ENCODE measurements around the gene CALR3. TPM values are rescaled to one million over a fixed set of nuclear protein-coding genes. Genes with fewer than 3 reads are reported as not detected.
"Not testable (repeated sequence)": the region's sequence is repeated elsewhere in the genome, so short reads cannot be mapped to it uniquely, and the experiment has no call there.

Gene CALR3, protein sequence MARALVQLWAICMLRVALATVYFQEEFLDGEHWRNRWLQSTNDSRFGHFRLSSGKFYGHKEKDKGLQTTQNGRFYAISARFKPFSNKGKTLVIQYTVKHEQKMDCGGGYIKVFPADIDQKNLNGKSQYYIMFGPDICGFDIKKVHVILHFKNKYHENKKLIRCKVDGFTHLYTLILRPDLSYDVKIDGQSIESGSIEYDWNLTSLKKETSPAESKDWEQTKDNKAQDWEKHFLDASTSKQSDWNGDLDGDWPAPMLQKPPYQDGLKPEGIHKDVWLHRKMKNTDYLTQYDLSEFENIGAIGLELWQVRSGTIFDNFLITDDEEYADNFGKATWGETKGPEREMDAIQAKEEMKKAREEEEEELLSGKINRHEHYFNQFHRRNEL
- 0.12 and 0.25 TPM in 2 replicates for polyA plus RNA-seq (2013)

DNA sequence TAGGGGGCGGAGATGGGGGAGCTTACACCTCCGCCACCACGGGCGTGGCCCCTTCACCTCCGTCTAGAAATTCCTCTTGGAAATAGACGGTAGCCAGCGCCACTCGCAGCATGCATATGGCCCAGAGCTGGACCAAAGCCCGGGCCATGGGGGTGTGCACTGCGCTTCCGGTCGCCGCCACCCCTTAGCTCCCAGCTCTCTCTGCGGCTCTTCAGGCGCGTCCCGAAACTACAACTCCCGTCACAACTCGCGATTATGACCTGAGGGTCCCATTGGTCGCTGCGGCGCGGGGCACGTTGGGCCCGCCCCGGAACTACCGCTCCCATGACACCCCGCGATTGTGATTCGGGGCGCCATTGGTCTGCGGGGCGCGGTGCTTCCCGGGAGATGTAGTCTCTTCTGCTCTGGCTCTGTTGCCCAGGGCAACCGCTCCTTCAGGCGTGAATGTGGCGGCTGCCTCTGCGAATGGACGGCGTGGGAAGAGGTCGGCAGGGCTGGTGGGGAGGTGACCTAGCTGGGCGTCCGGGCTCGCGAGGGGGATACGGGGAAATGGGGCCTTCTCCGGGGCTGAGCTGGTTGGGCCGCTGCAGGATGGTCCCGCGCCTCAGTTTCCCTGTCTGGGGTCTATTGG, at the start of gene CALR3, which contains the start of gene C19orf44:
TSS of gene CALR3 (minus strand) at position 186 of the 631 bp plus-strand sequence. CDS start at position 148, 38 bp downstream.
TSS of gene C19orf44 (plus strand) at position 413 of the 631 bp plus-strand sequence. CDS start 4,399 bp downstream, outside the sequence.
- H3K4me1 ChIP-seq (ENCODE audit: control insufficient read depth in 1 of 2, insufficient read depth in 2 of 2, low read length in 2 of 2): peaks cover 2 to 5% of the 10 kb centered on the region in 2 experiments
- peak; percentile 100 for DNase-seq
- peak within 1 kb of the TSS; percentile 99 for H4K8ac ChIP-seq (ENCODE audit: low read depth, low read length)
- H3K4ac ChIP-seq (ENCODE audit: low read depth, low read length): peak within 1 kb of the TSS; percentile 88
- H2BK5ac ChIP-seq (ENCODE audit: low read depth, low read length, poor library complexity): peak within 1 kb of the TSS; percentile 60
- no peak within 1 kb of the TSS for H2BK12ac ChIP-seq (ENCODE audit: low read length)
- WGBS (ENCODE audit: extremely low coverage, insufficient coverage, insufficient read length): no CpG with 5 or more reads among the region's 52 CpGs
- H3K36me3 ChIP-seq (ENCODE audit: control insufficient read depth in 1 of 2, insufficient read depth in 2 of 2, low read length in 2 of 2): peaks cover 0 to 3% of the 10 kb centered on the region in 2 experiments
- H4K91ac ChIP-seq (ENCODE audit: low read depth, low read length): peak within 1 kb of the TSS; percentile 92
- peak within 1 kb of the TSS; percentile 94 for H2AFZ ChIP-seq (ENCODE audit: insufficient read depth, low read length, poor library complexity)
- peaks cover 6% of the 10 kb centered on the region for H3K79me2 ChIP-seq (ENCODE audit: control insufficient read depth, insufficient read depth, low read length, poor library complexity)
- peaks cover 2% of the 10 kb centered on the region for H3K9me3 ChIP-seq (ENCODE audit: insufficient read depth, low read depth, low read length)
- H3K14ac ChIP-seq (ENCODE audit: low read length): peak within 1 kb of the TSS; percentile 94
- H3K4me3 ChIP-seq (ENCODE audit: low read depth, low read length): peak within 1 kb of the TSS; percentile 81
- H3K79me1 ChIP-seq (ENCODE audit: low read length): peaks cover 6% of the 10 kb centered on the region
- peak within 1 kb of the TSS; percentile 91 for H3K9ac ChIP-seq (ENCODE audit: low read length)
- peak within 1 kb of the TSS; percentile 22 for H3K27ac ChIP-seq (ENCODE audit: low read depth, low read length)
- H2BK120ac ChIP-seq (ENCODE audit: insufficient read depth, low read length, poor library complexity): peak within 1 kb of the TSS; percentile 71
- no peak within 1 kb of the TSS for H3K23ac ChIP-seq (ENCODE audit: low read length)
- no peaks in the 10 kb centered on the region for H3K27me3 ChIP-seq (ENCODE audit: insufficient read depth, low read length)
- H4K12ac ChIP-seq (ENCODE audit: low read depth, low read length): peak within 1 kb of the TSS; percentile 98
- peak within 1 kb of the TSS; percentile 45 for H2AK5ac ChIP-seq (ENCODE audit: low read length)
- peak within 1 kb of the TSS; percentile 97 for H3K4me2 ChIP-seq (ENCODE audit: low read length)
- H3K18ac ChIP-seq (ENCODE audit: low read length): peak within 1 kb of the TSS; percentile 81

DNA sequence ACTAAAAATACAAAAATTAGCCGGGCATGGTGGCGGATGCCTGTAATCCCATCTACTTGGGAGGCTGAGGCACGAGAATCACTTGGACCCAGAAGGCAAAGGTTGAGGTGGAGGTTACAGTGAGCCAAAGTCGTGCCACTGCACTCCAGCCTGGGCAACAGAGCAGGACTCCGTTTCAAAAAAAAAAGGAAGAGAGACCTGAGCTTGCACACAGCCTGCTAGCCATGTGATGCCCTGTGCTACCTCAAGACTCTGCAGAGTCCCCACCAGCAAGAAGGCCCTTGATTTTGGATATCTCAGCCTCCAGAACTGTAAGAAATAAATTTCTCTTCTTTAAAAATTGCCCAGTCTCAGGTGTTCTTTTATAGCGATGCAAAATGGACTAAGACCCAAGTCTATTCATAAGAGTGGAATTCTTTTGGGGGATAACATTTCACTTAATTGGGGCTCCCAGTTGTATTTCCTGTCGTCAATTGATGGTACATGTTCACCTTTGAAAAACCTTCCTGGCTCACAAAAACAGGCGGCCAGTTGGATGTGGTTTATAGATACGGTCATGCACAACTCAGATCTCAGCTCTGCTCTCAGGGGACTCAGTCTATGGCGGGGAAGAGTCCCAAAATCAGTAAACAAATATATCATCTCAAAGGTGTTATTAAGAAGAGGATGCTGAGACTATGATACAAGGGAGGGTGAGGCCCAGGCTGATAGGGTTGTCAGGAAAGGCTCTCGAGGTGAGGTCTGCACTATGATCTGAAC, 48.7 kb upstream of the CALR3 start:
- Histone ChIP-seq H3K79me1 (ENCODE audit: low read length) (peaks cover 11% of the 10 kb centered on the region), H3K4me3 (ENCODE audit: low read depth, low read length) (no peak overlapping the region), H2BK5ac (ENCODE audit: low read depth, low read length, poor library complexity) (no peak overlapping the region), H3K4me2 (ENCODE audit: low read length) (no peak overlapping the region), H3K9ac (ENCODE audit: low read length) (no peak overlapping the region), H2AK5ac (ENCODE audit: low read length) (no peak overlapping the region), H3K4me1 (ENCODE audit: control insufficient read depth in 1 of 2, insufficient read depth in 2 of 2, low read length in 2 of 2) (peaks cover 7% of the 10 kb centered on the region in 2 experiments), H3K79me2 (ENCODE audit: control insufficient read depth, insufficient read depth, low read length, poor library complexity) (peaks cover 23% of the 10 kb centered on the region), H2BK12ac (ENCODE audit: low read length) (no peak overlapping the region), H2BK120ac (ENCODE audit: insufficient read depth, low read length, poor library complexity) (no peak overlapping the region), H3K27me3 (ENCODE audit: insufficient read depth, low read length) (no peaks in the 10 kb centered on the region), H4K12ac (ENCODE audit: low read depth, low read length) (no peak overlapping the region), H4K91ac (ENCODE audit: low read depth, low read length) (no peak overlapping the region), H2AFZ (ENCODE audit: insufficient read depth, low read length, poor library complexity) (no peak overlapping the region), H3K9me3 (ENCODE audit: insufficient read depth, low read depth, low read length) (no peaks in the 10 kb centered on the region), H4K8ac (ENCODE audit: low read depth, low read length) (no peak overlapping the region), H3K14ac (ENCODE audit: low read length) (no peak overlapping the region), H3K4ac (ENCODE audit: low read depth, low read length) (no peak overlapping the region), H3K27ac (ENCODE audit: low read depth, low read length) (no peak overlapping the region), H3K18ac (ENCODE audit: low read length) (no peak overlapping the region), H3K36me3 (ENCODE audit: control insufficient read depth in 1 of 2, insufficient read depth in 2 of 2, low read length in 2 of 2) (peaks cover 3 to 9% of the 10 kb centered on the region in 2 experiments), H3K23ac (ENCODE audit: low read length) (no peak overlapping the region)
- DNase-seq: no peak
- WGBS (ENCODE audit: extremely low coverage, insufficient coverage, insufficient read length): no CpG with 5 or more reads among the region's 11 CpGs

DNA sequence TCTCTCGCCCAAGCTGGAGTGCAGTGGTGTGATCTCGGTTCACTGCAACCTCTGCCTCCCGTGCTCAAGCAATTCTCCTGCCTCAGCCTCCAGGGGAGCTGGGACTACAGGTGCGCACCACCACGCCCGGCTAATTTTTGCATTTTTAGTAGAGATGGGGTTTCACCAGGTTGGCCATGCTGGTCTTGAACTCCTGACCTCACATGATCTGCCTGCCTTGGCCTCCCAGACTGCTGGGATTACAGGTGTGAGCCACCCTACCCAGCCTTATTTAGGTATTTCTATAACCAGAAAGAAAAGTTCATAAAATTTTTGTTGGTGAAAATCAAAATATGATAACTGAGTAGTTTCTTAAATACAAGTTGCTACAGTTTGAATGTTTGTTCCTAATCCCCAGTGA, 47.8 kb upstream of the CALR3 start:
- not testable (repeated sequence) for H4K91ac ChIP-seq (ENCODE audit: low read depth, low read length); H3K14ac ChIP-seq (ENCODE audit: low read length); H2BK5ac ChIP-seq (ENCODE audit: low read depth, low read length, poor library complexity); DNase-seq; H2BK120ac ChIP-seq (ENCODE audit: insufficient read depth, low read length, poor library complexity); H3K27ac ChIP-seq (ENCODE audit: low read depth, low read length); H3K4me1 ChIP-seq (ENCODE audit: control insufficient read depth in 1 of 2, insufficient read depth in 2 of 2, low read length in 2 of 2); H2BK12ac ChIP-seq (ENCODE audit: low read length); H3K4ac ChIP-seq (ENCODE audit: low read depth, low read length); H4K12ac ChIP-seq (ENCODE audit: low read depth, low read length); H4K8ac ChIP-seq (ENCODE audit: low read depth, low read length); H3K9ac ChIP-seq (ENCODE audit: low read length); H3K4me3 ChIP-seq (ENCODE audit: low read depth, low read length); H3K18ac ChIP-seq (ENCODE audit: low read length); H3K4me2 ChIP-seq (ENCODE audit: low read length); H2AFZ ChIP-seq (ENCODE audit: insufficient read depth, low read length, poor library complexity); H2AK5ac ChIP-seq (ENCODE audit: low read length); H3K9me3 ChIP-seq (ENCODE audit: insufficient read depth, low read depth, low read length); H3K27me3 ChIP-seq (ENCODE audit: insufficient read depth, low read length); H3K23ac ChIP-seq (ENCODE audit: low read length)
- WGBS (ENCODE audit: extremely low coverage, insufficient coverage, insufficient read length): no CpG with 5 or more reads among the region's 6 CpGs
- peaks cover 25% of the 10 kb centered on the region for H3K79me2 ChIP-seq (ENCODE audit: control insufficient read depth, insufficient read depth, low read length, poor library complexity)
- peaks cover 7 to 15% of the 10 kb centered on the region in 2 experiments for H3K36me3 ChIP-seq (ENCODE audit: control insufficient read depth in 1 of 2, insufficient read depth in 2 of 2, low read length in 2 of 2)
- peaks cover 11% of the 10 kb centered on the region for H3K79me1 ChIP-seq (ENCODE audit: low read length)

DNA sequence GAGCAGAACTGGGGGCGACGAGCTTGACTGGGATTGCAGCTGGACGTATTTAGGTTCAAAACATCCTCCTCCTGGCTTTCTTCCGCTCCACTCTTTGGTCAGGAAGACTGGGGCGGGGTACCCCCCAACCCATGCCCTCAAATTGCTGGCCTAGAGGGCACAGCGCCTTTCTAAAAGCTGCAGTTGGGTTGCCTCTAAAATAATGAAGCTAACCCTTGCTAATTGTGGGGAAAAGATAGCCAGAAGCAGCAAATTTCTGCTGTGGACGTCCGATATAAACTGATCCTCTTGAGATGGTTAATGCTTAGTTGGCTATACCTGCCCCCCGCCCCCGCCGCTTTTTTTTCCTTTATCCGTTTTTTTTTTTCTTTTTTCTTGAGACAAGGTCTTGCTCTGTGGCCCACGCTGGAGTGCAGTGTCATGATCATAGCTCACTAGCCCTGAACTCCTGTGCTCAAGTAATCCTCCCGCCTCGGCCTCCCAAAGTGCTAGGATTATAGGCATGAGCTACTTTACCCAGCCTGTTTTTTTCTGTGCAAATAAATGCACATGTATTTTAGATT, 47.0 kb upstream of the CALR3 start:
- peak overlapping the region; percentile 68 for H3K27ac ChIP-seq (ENCODE audit: low read depth, low read length)
- H3K14ac ChIP-seq (ENCODE audit: low read length): peak overlapping the region; percentile 98
- H3K4me3 ChIP-seq (ENCODE audit: low read depth, low read length): peak overlapping the region; percentile 94
- no peaks in the 10 kb centered on the region for H3K27me3 ChIP-seq (ENCODE audit: insufficient read depth, low read length)
- peaks cover 26% of the 10 kb centered on the region for H3K79me2 ChIP-seq (ENCODE audit: control insufficient read depth, insufficient read depth, low read length, poor library complexity)
- peaks cover 11% of the 10 kb centered on the region for H3K79me1 ChIP-seq (ENCODE audit: low read length)
- H3K4ac ChIP-seq (ENCODE audit: low read depth, low read length): peak overlapping the region; percentile 89
- peak overlapping the region; percentile 98 for H4K91ac ChIP-seq (ENCODE audit: low read depth, low read length)
- H4K8ac ChIP-seq (ENCODE audit: low read depth, low read length): peak overlapping the region; percentile 97
- peaks cover 7% of the 10 kb centered on the region in 2 experiments for H3K4me1 ChIP-seq (ENCODE audit: control insufficient read depth in 1 of 2, insufficient read depth in 2 of 2, low read length in 2 of 2)
- no peak for DNase-seq
- H2AFZ ChIP-seq (ENCODE audit: insufficient read depth, low read length, poor library complexity): peak overlapping the region; percentile 94
- peak overlapping the region; percentile 97 for H3K18ac ChIP-seq (ENCODE audit: low read length)
- peak overlapping the region; percentile 98 for H3K4me2 ChIP-seq (ENCODE audit: low read length)
- H3K9me3 ChIP-seq (ENCODE audit: insufficient read depth, low read depth, low read length): peaks cover 1% of the 10 kb centered on the region
- no peak overlapping the region for H2BK12ac ChIP-seq (ENCODE audit: low read length)
- peak overlapping the region; percentile 90 for H2AK5ac ChIP-seq (ENCODE audit: low read length)
- H3K9ac ChIP-seq (ENCODE audit: low read length): peak overlapping the region; percentile 98
- no CpG with 5 or more reads among the region's 15 CpGs for WGBS (ENCODE audit: extremely low coverage, insufficient coverage, insufficient read length)
- H2BK120ac ChIP-seq (ENCODE audit: insufficient read depth, low read length, poor library complexity): peak overlapping the region; percentile 85
- peaks cover 13 to 21% of the 10 kb centered on the region in 2 experiments for H3K36me3 ChIP-seq (ENCODE audit: control insufficient read depth in 1 of 2, insufficient read depth in 2 of 2, low read length in 2 of 2)
- no peak overlapping the region for H3K23ac ChIP-seq (ENCODE audit: low read length)
- peak overlapping the region; percentile 92 for H2BK5ac ChIP-seq (ENCODE audit: low read depth, low read length, poor library complexity)
- peak overlapping the region; percentile 96 for H4K12ac ChIP-seq (ENCODE audit: low read depth, low read length)
